Measurements from ENCODE around the gene LTA.

LTA gene

GRCh38 chr6:31610968-31611367 lies 38.9 kb downstream of the LTA start:
- TF ChIP-seq SIN3A (IDR thresholded peaks at IDR 0.05; ENCODE audit: borderline replicate concordance, insufficient read depth, low read length), result no peak
- no peak for TF ChIP-seq REST (IDR thresholded peaks at IDR 0.05; ENCODE audit: insufficient read depth in 1 of 2, low read depth in 2 of 2, low read length in 2 of 2)
- no peak for TF ChIP-seq TAF1 (IDR thresholded peaks at IDR 0.05; ENCODE audit: borderline replicate concordance, insufficient read depth, low read length)
- no peak for TF ChIP-seq POLR2AphosphoS5 (IDR thresholded peaks at IDR 0.05; ENCODE audit: low read depth, low read length)
- TF ChIP-seq FOXP2 (optimal IDR thresholded peaks at IDR 0.05; ENCODE audit: borderline replicate concordance, extremely low read depth, extremely low read length, insufficient read depth), result no peak

GRCh38 chr6:31614075-31614619 lies 42.1 kb downstream of the LTA start:
- TF ChIP-seq SIN3A (IDR thresholded peaks at IDR 0.05; ENCODE audit: borderline replicate concordance, insufficient read depth, low read length) (no peak), REST (IDR thresholded peaks at IDR 0.05; ENCODE audit: insufficient read depth in 1 of 2, low read depth in 2 of 2, low read length in 2 of 2) (no peak), POLR2AphosphoS5 (IDR thresholded peaks at IDR 0.05; ENCODE audit: low read depth, low read length) (no peak), TAF1 (IDR thresholded peaks at IDR 0.05; ENCODE audit: borderline replicate concordance, insufficient read depth, low read length) (no peak), FOXP2 (optimal IDR thresholded peaks at IDR 0.05; ENCODE audit: borderline replicate concordance, extremely low read depth, extremely low read length, insufficient read depth) (no peak)

- TF ChIP-seq TAF1 (IDR thresholded peaks at IDR 0.05; ENCODE audit: borderline replicate concordance, insufficient read depth, low read length), result no peak
- TF ChIP-seq SIN3A (IDR thresholded peaks at IDR 0.05; ENCODE audit: borderline replicate concordance, insufficient read depth, low read length), result no peak
- TF ChIP-seq REST (IDR thresholded peaks at IDR 0.05; ENCODE audit: insufficient read depth in 1 of 2, low read depth in 2 of 2, low read length in 2 of 2), result no peak
- no peak for TF ChIP-seq POLR2AphosphoS5 (IDR thresholded peaks at IDR 0.05; ENCODE audit: low read depth, low read length)
- TF ChIP-seq FOXP2 (optimal IDR thresholded peaks at IDR 0.05; ENCODE audit: borderline replicate concordance, extremely low read depth, extremely low read length, insufficient read depth), result no peak
Observed at GRCh38 chr6:31614684-31615578, 42.8 kb downstream of the LTA start, which contains the start of gene AIF1. Gene AIF1 (plus strand): TSS chr6:31615234. CDS start chr6:31615330, 96 bp downstream.

GRCh38 chr6:31615748-31616147 lies 43.7 kb downstream of the LTA start:
- TF ChIP-seq FOXP2 (optimal IDR thresholded peaks at IDR 0.05; ENCODE audit: borderline replicate concordance, extremely low read depth, extremely low read length, insufficient read depth) (no peak), POLR2AphosphoS5 (IDR thresholded peaks at IDR 0.05; ENCODE audit: low read depth, low read length) (no peak), TAF1 (IDR thresholded peaks at IDR 0.05; ENCODE audit: borderline replicate concordance, insufficient read depth, low read length) (no peak), SIN3A (IDR thresholded peaks at IDR 0.05; ENCODE audit: borderline replicate concordance, insufficient read depth, low read length) (no peak), REST (IDR thresholded peaks at IDR 0.05; ENCODE audit: insufficient read depth in 1 of 2, low read depth in 2 of 2, low read length in 2 of 2) (no peak)
